HepG2 (cell line): ENCODE data around the gene OPRL1. TPM values are rescaled to one million over a fixed set of nuclear protein-coding genes. Genes with fewer than 3 reads are reported as not detected.

ENCODE experiments used
- ARHGAP35 ChIP-seq: sonication (generic); formaldehyde crosslinking; IDR thresholded peaks from 2 replicates; pipeline ENCODE4 v1.9.0; 2022; ENCODE audit warnings: mild to moderate bottlenecking, inconsistent platforms, moderate library complexity, missing genetic modification reagents, borderline replicate concordance
- ATF5 ChIP-seq: sonication (generic); formaldehyde crosslinking; IDR thresholded peaks from 2 replicates; pipeline ENCODE4 v1.4.0; 2020; ENCODE audit warnings: mild to moderate bottlenecking, low read depth, missing genetic modification reagents
- CHD2 ChIP-seq: IDR thresholded peaks from 2 replicates; pipeline ENCODE4 v1.6.1; 2011; ENCODE audit warnings: low read depth, low read length, improper control_type of control experiment
- DNMT3B ChIP-seq: conservative IDR thresholded peaks from 2 replicates; pipeline ENCODE4 v1.6.1; 2016; ENCODE audit warnings: missing biosample characterization, control low read depth
- FIP1L1 ChIP-seq: fragments of 200-400 bp; formaldehyde crosslinking; IDR thresholded peaks from 2 replicates; pipeline ENCODE4 v1.6.1; 2018; ENCODE audit warnings: low read depth, mild to moderate bottlenecking, low read length, moderate library complexity, borderline replicate concordance; ENCODE audit not compliant: insufficient read depth
- GLI4 ChIP-seq: sonication (generic); formaldehyde crosslinking; IDR thresholded peaks from 2 replicates; pipeline ENCODE4 v1.5.1; 2020; ENCODE audit warnings: missing genetic modification reagents, mild to moderate bottlenecking, moderate library complexity, borderline replicate concordance
- GPN1 ChIP-seq: sonication (generic); formaldehyde crosslinking; IDR thresholded peaks from 2 replicates; pipeline ENCODE4 v1.5.1; 2020; ENCODE audit warnings: missing genetic modification reagents, borderline replicate concordance
- KAT7 ChIP-seq: IDR thresholded peaks from 2 replicates; pipeline ENCODE4 v1.6.1; 2018; ENCODE audit warnings: borderline replicate concordance, missing compliant biosample characterization
- MAF1 ChIP-seq: sonication (generic); formaldehyde crosslinking; IDR thresholded peaks from 2 replicates; pipeline ENCODE4 v1.5.0; 2020; ENCODE audit warnings: missing genetic modification reagents, borderline replicate concordance
- NKX3-1 ChIP-seq: sonication (generic); formaldehyde crosslinking; IDR thresholded peaks from 2 replicates; pipeline ENCODE4 v1.5.0; 2020; ENCODE audit warnings: missing genetic modification reagents
- PHF5A ChIP-seq: IDR thresholded peaks from one replicate; pipeline ENCODE4 v1.6.1; 2018; ENCODE audit warnings: low read depth, missing genetic modification reagents; ENCODE audit not compliant: unreplicated experiment
- SOX13 ChIP-seq, 3 experiments: fragments of 450-650 bp in 1 of 3; sonication (generic) in 1 of 3; formaldehyde crosslinking in 1 of 3; IDR thresholded peaks in 2 of 3; conservative IDR thresholded peaks in 1 of 3; 2 replicates each; pipeline versions ENCODE4 v1.5.0 to v1.6.1; 2016 to 2020; ENCODE audit warnings: antibody characterized with exemption in 1 of 3, mild to moderate bottlenecking in 1 of 3, missing compliant biosample characterization in 1 of 3, missing genetic modification reagents in 1 of 3, moderate library complexity in 1 of 3
- SP5 ChIP-seq: IDR thresholded peaks from 2 replicates; pipeline ENCODE4 v1.6.1; 2016; ENCODE audit warnings: low read depth, borderline replicate concordance
- THAP8 ChIP-seq: sonication (generic); formaldehyde crosslinking; IDR thresholded peaks from 2 replicates; pipeline ENCODE4 v1.5.1; 2020; ENCODE audit warnings: missing genetic modification reagents, mild to moderate bottlenecking, borderline replicate concordance
- ZBTB38 ChIP-seq: sonication (generic); formaldehyde crosslinking; IDR thresholded peaks from 2 replicates; pipeline ENCODE4 v1.5.1; 2020; ENCODE audit warnings: mild to moderate bottlenecking, missing genetic modification reagents
- ZNF251 ChIP-seq: sonication (generic); formaldehyde crosslinking; IDR thresholded peaks from 2 replicates; pipeline ENCODE4 v1.9.0; 2021; ENCODE audit warnings: mild to moderate bottlenecking, missing genetic modification reagents
- ZNF276 ChIP-seq: sonication (generic); formaldehyde crosslinking; IDR thresholded peaks from 2 replicates; pipeline ENCODE4 v1.4.0; 2020; ENCODE audit warnings: mild to moderate bottlenecking, low read depth, missing genetic modification reagents
- ZNF672 ChIP-seq: sonication (generic); formaldehyde crosslinking; IDR thresholded peaks from 2 replicates; pipeline ENCODE4 v1.8.1; 2022; ENCODE audit warnings: missing genetic modification reagents
- ZNF83 ChIP-seq: sonication (generic); formaldehyde crosslinking; IDR thresholded peaks from 2 replicates; pipeline ENCODE4 v1.4.0; 2020; ENCODE audit warnings: missing genetic modification reagents, mild to moderate bottlenecking, borderline replicate concordance
- polyA plus RNA-seq, 8 experiments: library from polyadenylated mRNA; depleted of rRNA in 3 of 8; stranded (reverse) in 7 of 8; unstranded in 1 of 8; fragments of >200 nt; fragmentation: Illumina TruSeq in 4 of 8; extraction: Trizol in 4 of 8; gene quantifications; 2 replicates each; pipeline versions ENCODE4 v1.2.1 to v1.2.3, GENCODE V29; 2011 to 2016; ENCODE audit warnings: low read depth in 4 of 8, missing spikeins in 1 of 8, mixed read lengths in 1 of 8; ENCODE audit not compliant: insufficient read depth in 1 of 8
- total RNA-seq, 5 experiments: library from RNA; depleted of rRNA; stranded (reverse); fragments of >200 nt; fragmentation: Illumina TruSeq; extraction: Trizol; gene quantifications; 2 replicates each; pipeline ENCODE4 v1.2.3, GENCODE V29; 2016; ENCODE audit warnings: low read depth in 1 of 5
- TF ChIP-seq, protein P1 (sequence below): sonication (generic); formaldehyde crosslinking; IDR thresholded peaks from 2 replicates; pipeline ENCODE4; 2020; ENCODE audit warnings: missing genetic modification reagents, mild to moderate bottlenecking, borderline replicate concordance

Gene OPRL1
- total and polyA plus RNA-seq, 2 of the 13 experiments (the other 11 are each of a cell fraction or from before 2014, with no cell fraction given): 0.35 to 0.71 TPM

- TF ChIP-seq THAP8 (CRISPR knock-in tag) (no peak), CHD2 (peak; percentile 69; the same call in 1 of the 2 replicates), ZNF83 (CRISPR knock-in tag) (no peak), PHF5A (CRISPR knock-in tag) (no peak), ZBTB38 (CRISPR knock-in tag) (no peak), FIP1L1 (0 out of 2 replicates have a peak, but pooled peaks have one; percentile 63), KAT7 (CRISPR knock-in tag) (peak; percentile 71; the same call in 1 of the 2 replicates), ZNF251 (CRISPR knock-in tag) (0 out of 2 replicates have a peak, but pooled peaks have one; percentile 4), SP5 (CRISPR knock-in tag) (peak; percentile 85; the same call in 1 of the 2 replicates), DNMT3B (CRISPR knock-in tag) (0 out of 2 replicates have a peak, but pooled peaks have one; percentile 24), GPN1 (CRISPR knock-in tag) (no peak; the same call in 1 of the 2 replicates), GLI4 (CRISPR knock-in tag) (0 out of 2 replicates have a peak, but pooled peaks have one; percentile 9), ARHGAP35 (CRISPR knock-in tag) (no peak), MAF1 (peak; percentile 73; the same call in 1 of the 2 replicates), ATF5 (CRISPR knock-in tag) (0 out of 2 replicates have a peak, but pooled peaks have one; percentile 87), ZNF276 (no peak), ZNF672 (CRISPR knock-in tag) (peak; percentile 55; the same call in 1 of the 2 replicates), SOX13 (IDR thresholded peaks at IDR 0.05) (no peak), SOX13 (CRISPR knock-in tag; conservative IDR thresholded peaks at IDR 0.05 in 1 of 2, IDR thresholded peaks at IDR 0.05 in 1 of 2) (peak in 1 of 2 experiments; percentile 51; a peak in 1 of 4 replicates), NKX3-1 (0 out of 2 replicates have a peak, but pooled peaks have one; percentile 31)
- TF ChIP-seq, protein P1, sequence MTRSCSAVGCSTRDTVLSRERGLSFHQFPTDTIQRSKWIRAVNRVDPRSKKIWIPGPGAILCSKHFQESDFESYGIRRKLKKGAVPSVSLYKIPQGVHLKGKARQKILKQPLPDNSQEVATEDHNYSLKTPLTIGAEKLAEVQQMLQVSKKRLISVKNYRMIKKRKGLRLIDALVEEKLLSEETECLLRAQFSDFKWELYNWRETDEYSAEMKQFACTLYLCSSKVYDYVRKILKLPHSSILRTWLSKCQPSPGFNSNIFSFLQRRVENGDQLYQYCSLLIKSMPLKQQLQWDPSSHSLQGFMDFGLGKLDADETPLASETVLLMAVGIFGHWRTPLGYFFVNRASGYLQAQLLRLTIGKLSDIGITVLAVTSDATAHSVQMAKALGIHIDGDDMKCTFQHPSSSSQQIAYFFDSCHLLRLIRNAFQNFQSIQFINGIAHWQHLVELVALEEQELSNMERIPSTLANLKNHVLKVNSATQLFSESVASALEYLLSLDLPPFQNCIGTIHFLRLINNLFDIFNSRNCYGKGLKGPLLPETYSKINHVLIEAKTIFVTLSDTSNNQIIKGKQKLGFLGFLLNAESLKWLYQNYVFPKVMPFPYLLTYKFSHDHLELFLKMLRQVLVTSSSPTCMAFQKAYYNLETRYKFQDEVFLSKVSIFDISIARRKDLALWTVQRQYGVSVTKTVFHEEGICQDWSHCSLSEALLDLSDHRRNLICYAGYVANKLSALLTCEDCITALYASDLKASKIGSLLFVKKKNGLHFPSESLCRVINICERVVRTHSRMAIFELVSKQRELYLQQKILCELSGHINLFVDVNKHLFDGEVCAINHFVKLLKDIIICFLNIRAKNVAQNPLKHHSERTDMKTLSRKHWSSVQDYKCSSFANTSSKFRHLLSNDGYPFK (CRISPR knock-in tag): peak; percentile 67; the same call in 1 of the 2 replicates
Observed at GRCh38 chr20:64057628-64058498, 22.0 kb upstream of the OPRL1 start (continued).
